Mesenchymal stem cell (in vitro differentiated cells and primary cell): ENCODE data around the gene TOM1.
A peak's percentile ranks its signal among the peaks of the same experiment; 100 is the strongest.

ENCODE experiments used
- DNase-seq: peaks from one replicate; pipeline ENCODE4 v3.0.0-alpha.2; 2013
- H2AFZ ChIP-seq: one replicate; pipeline ENCODE4 v1.6.1; 2013; ENCODE audit warnings: low read depth, mild to moderate bottlenecking, control low read depth, inconsistent platforms, low read length, moderate library complexity
- H2AK5ac ChIP-seq: 2 replicates; pipeline ENCODE4 v1.6.1; 2013; ENCODE audit warnings: low read length, moderate library complexity, mild to moderate bottlenecking, inconsistent platforms; ENCODE audit not compliant: severe bottlenecking
- H2BK120ac ChIP-seq: one replicate; pipeline ENCODE4 v1.6.1; 2013; ENCODE audit warnings: low read depth, mild to moderate bottlenecking, inconsistent platforms, low read length, moderate library complexity
- H2BK12ac ChIP-seq, 2 experiments: one replicate each; pipeline ENCODE4 v1.6.1; 2013; ENCODE audit warnings: inconsistent platforms in 2 of 2, low read length in 2 of 2, mild to moderate bottlenecking in 2 of 2, moderate library complexity in 2 of 2, control low read depth in 1 of 2
- H2BK15ac ChIP-seq: one replicate; pipeline ENCODE4 v1.6.1; 2013; ENCODE audit warnings: mild to moderate bottlenecking, low read depth, inconsistent platforms; ENCODE audit not compliant: poor library complexity, severe bottlenecking
- H2BK5ac ChIP-seq: 2 replicates; pipeline ENCODE4 v1.6.1; 2013; ENCODE audit warnings: low read depth, mild to moderate bottlenecking, low read length, control low read depth, inconsistent platforms; ENCODE audit not compliant: poor library complexity, severe bottlenecking
- H3K14ac ChIP-seq, 2 experiments: one replicate each; pipeline ENCODE4 v1.6.1; 2013; ENCODE audit warnings: inconsistent platforms in 2 of 2, low read length in 2 of 2, control low read depth in 1 of 2, mild to moderate bottlenecking in 1 of 2, moderate library complexity in 1 of 2
- H3K18ac ChIP-seq, 2 experiments: one replicate each; pipeline ENCODE4 v1.6.1; 2013; ENCODE audit warnings: inconsistent platforms in 2 of 2, low read length in 2 of 2, control low read depth in 1 of 2, low read depth in 1 of 2, mild to moderate bottlenecking in 1 of 2
- H3K23ac ChIP-seq, 2 experiments: one replicate each; pipeline ENCODE4 v1.6.1; 2013; ENCODE audit warnings: inconsistent platforms in 2 of 2, low read length in 2 of 2, mild to moderate bottlenecking in 2 of 2, moderate library complexity in 2 of 2, control low read depth in 1 of 2
- H3K27ac ChIP-seq: 2 replicates; pipeline ENCODE4 v1.5.1; 2013; ENCODE audit warnings: mild to moderate bottlenecking, moderate library complexity, low read length, control low read depth, inconsistent platforms; ENCODE audit not compliant: poor library complexity, severe bottlenecking
- H3K27me3 ChIP-seq, 2 experiments: 2 replicates each; pipeline versions ENCODE4 v1.6.1 to v1.7.0; 2013; ENCODE audit warnings: low read length in 2 of 2, mild to moderate bottlenecking in 2 of 2, moderate library complexity in 2 of 2, control low read depth in 1 of 2, inconsistent platforms in 1 of 2; ENCODE audit not compliant: control insufficient read depth in 1 of 2, insufficient read depth in 1 of 2
- H3K36me3 ChIP-seq, 2 experiments: 2 replicates each; pipeline versions ENCODE4 v1.6.1 to v1.7.0; 2013; ENCODE audit warnings: low read length in 2 of 2, control low read depth in 1 of 2, inconsistent platforms in 1 of 2, low read depth in 1 of 2, mild to moderate bottlenecking in 1 of 2; ENCODE audit not compliant: insufficient read depth in 2 of 2, control insufficient read depth in 1 of 2
- H3K4ac ChIP-seq, 2 experiments: one replicate each; pipeline ENCODE4 v1.6.1; 2013; ENCODE audit warnings: inconsistent platforms in 2 of 2, low read length in 2 of 2, mild to moderate bottlenecking in 2 of 2, moderate library complexity in 2 of 2, control low read depth in 1 of 2, low read depth in 1 of 2
- H3K4me1 ChIP-seq: 2 replicates; pipeline ENCODE4 v1.6.1; 2013; ENCODE audit warnings: low read depth, low read length, control low read depth; ENCODE audit not compliant: control insufficient read depth, insufficient read depth
- H3K4me2 ChIP-seq: 2 replicates; pipeline ENCODE4 v1.6.1; 2013; ENCODE audit warnings: low read length, mild to moderate bottlenecking, inconsistent platforms; ENCODE audit not compliant: poor library complexity, severe bottlenecking
- H3K4me3 ChIP-seq, 2 experiments: 2 replicates each; pipeline versions ENCODE4 v1.5.1 to v1.7.0; 2013; ENCODE audit warnings: low read length in 2 of 2, mild to moderate bottlenecking in 2 of 2, control low read depth in 1 of 2, low read depth in 1 of 2; ENCODE audit not compliant: insufficient read depth in 1 of 2
- H3K79me1 ChIP-seq: replicated peaks from 2 replicates; pipeline ENCODE4 v1.6.1; 2013; ENCODE audit warnings: mild to moderate bottlenecking, control low read depth, low read length, inconsistent platforms; ENCODE audit not compliant: poor library complexity, severe bottlenecking
- H3K9ac ChIP-seq: 2 replicates; pipeline ENCODE4 v1.7.0; 2013; ENCODE audit warnings: mild to moderate bottlenecking, low read length, moderate library complexity
- H3K9me3 ChIP-seq: 2 replicates; pipeline ENCODE4 v1.7.0; 2013; ENCODE audit warnings: mild to moderate bottlenecking, low read length; ENCODE audit not compliant: control insufficient read depth
- H4K8ac ChIP-seq: one replicate; pipeline ENCODE4 v1.6.1; 2013; ENCODE audit warnings: inconsistent platforms, mild to moderate bottlenecking, low read length, moderate library complexity
- H4K91ac ChIP-seq: one replicate; pipeline ENCODE4 v1.6.1; 2013; ENCODE audit warnings: mild to moderate bottlenecking, low read length, inconsistent platforms
- WGBS: methylation state at CpG from one replicate; pipeline ENCODE4 v1.1.7; 2013; ENCODE audit warnings: mixed read lengths; 5-methylcytosine and 5-hydroxymethylcytosine counted together

The TOM1 gene

DNA sequence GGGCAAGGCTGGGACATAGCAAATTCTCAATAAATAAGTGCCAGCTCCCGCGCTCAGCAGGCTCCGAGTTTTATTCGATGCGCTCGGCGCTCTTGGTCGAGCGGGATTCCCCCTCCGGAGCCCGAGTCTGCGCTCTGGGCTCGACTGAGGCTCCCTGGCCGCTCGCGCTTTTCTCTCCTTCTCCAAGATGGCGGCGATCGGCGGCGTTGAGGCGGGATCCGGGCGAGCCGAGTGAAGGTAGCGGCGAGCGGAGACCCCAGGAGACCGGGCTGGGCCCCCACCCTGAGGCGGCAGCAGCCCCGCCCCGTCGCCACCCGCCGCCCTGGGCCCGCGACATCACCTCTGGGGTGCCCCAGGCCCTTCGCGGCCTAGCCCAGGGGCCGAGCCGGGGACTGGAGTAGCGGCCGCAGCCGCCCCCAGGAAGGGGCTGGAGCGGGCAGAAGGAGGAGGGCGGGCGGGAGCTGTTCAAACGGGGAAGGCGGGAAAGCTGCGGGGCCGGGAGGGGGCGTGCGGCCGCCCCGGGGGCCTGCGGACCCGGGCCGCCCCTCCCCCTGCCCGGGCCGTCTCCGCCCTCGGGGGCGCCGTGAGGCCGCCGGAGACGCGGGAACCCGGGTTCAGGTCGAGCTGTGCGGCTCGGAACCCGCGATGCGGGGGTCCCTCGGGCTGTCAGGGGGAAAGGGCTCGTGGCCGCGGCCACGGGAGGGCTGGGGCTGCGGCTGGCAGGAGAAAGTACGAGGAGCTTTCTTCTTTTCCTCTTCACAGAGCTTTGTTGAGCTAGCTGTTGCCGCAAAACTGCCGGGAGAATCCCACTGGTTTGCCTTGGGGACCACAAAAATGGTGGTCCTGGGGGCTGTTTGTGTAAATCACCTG is 42.1 kb upstream of the TOM1 start, which contains the start of gene HMGXB4:
TSS of gene HMGXB4 (plus strand) at position 173 of the 870 bp plus-strand sequence. CDS start 4,898 bp downstream, outside the sequence.
- peak within 1 kb of the TSS; percentile 80 for H2AFZ ChIP-seq
- H2BK5ac ChIP-seq, result peak within 1 kb of the TSS; percentile 93
- WGBS, result 1% methylated on average over 68 of the region's 84 CpGs
- H3K4me3 ChIP-seq, result peak within 1 kb of the TSS; percentile 88 to 92
- H3K79me1 ChIP-seq, result peaks cover 4% of the 10 kb centered on the region
- peak within 1 kb of the TSS; percentile 88 for H2BK120ac ChIP-seq
- H2BK12ac ChIP-seq, result peak within 1 kb of the TSS in 1 of 2 experiments; percentile 63
- no peak within 1 kb of the TSS for H2BK15ac ChIP-seq
- peak; percentile 92 for DNase-seq
- peak within 1 kb of the TSS; percentile 94 for H3K9ac ChIP-seq
- peak within 1 kb of the TSS; percentile 84 for H4K8ac ChIP-seq
- H3K18ac ChIP-seq, result peak within 1 kb of the TSS; percentile 85 to 89
- peaks cover 5% of the 10 kb centered on the region for H3K4me1 ChIP-seq
- H3K27ac ChIP-seq, result peak within 1 kb of the TSS; percentile 67
- peak within 1 kb of the TSS; percentile 91 for H4K91ac ChIP-seq
- H3K9me3 ChIP-seq, result no peaks in the 10 kb centered on the region
- peaks cover 5 to 11% of the 10 kb centered on the region in 2 experiments for H3K36me3 ChIP-seq
- H3K14ac ChIP-seq, result peak within 1 kb of the TSS; percentile 59 to 88
- peak within 1 kb of the TSS; percentile 47 for H2AK5ac ChIP-seq
- H3K23ac ChIP-seq, result peak within 1 kb of the TSS; percentile 32 to 69
- no peaks in the 10 kb centered on the region for H3K27me3 ChIP-seq
- H3K4me2 ChIP-seq, result peak within 1 kb of the TSS; percentile 87
- peak within 1 kb of the TSS; percentile 80 to 85 for H3K4ac ChIP-seq

DNA sequence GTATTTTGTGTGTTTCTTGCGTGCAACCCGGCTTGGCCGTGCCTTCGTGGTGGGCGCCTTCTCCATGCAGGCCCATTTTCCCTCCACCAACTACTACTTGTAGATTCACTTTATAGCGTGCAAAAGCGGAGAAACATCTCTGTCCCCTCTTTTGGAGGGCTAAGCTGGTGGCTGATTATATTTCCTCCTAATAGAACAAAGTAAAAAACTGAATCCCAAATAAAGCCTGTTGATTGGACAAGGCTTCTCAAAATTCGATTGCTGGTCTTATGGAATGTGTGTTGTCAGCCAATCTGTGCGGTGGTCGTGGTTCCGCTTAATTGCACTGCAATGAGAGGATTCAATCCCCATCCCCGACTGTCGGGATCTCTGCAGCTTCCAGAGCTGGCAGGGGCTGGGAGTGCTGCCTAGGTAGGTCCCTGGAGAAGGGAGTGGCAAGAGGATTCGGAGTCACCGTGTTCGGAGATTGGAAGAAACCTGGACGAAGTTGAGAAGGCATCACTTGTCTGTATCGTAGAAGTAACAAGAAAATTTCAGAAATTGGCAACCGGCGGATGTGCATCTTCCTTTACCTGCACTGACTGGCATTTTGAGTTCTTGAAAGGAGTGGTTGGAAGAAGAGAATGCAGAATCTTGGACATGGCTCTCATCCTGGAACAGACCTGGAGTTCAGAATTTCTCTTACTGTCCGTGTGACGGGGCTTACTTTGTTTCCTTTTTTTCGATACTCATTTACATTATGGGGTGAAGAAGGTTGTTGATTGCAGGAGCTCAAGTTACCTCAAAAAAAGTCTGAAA is 41.3 kb upstream of the TOM1 start:
- H3K18ac ChIP-seq, result peak overlapping the region; percentile 85 to 89
- peak overlapping the region; percentile 75 for H4K8ac ChIP-seq
- peaks cover 5% of the 10 kb centered on the region for H3K4me1 ChIP-seq
- H3K4me2 ChIP-seq, result peak overlapping the region; percentile 87
- H3K9me3 ChIP-seq, result no peaks in the 10 kb centered on the region
- H3K27ac ChIP-seq, result peak overlapping the region; percentile 67
- peak; percentile 51 for DNase-seq
- WGBS, result 37% methylated on average over 16 of the region's 23 CpGs
- peak overlapping the region; percentile 32 to 69 for H3K23ac ChIP-seq
- peak overlapping the region; percentile 80 for H2AFZ ChIP-seq
- peak overlapping the region; percentile 94 for H3K9ac ChIP-seq
- peak overlapping the region; percentile 88 for H2BK120ac ChIP-seq
- peak overlapping the region; percentile 88 to 92 for H3K4me3 ChIP-seq
- peaks cover 8 to 19% of the 10 kb centered on the region in 2 experiments for H3K36me3 ChIP-seq
- no peaks in the 10 kb centered on the region for H3K27me3 ChIP-seq
- peak overlapping the region in 1 of 2 experiments; percentile 59 for H3K14ac ChIP-seq
- H3K79me1 ChIP-seq, result peaks cover 8% of the 10 kb centered on the region
- H2BK5ac ChIP-seq, result no peak overlapping the region
- H2BK15ac ChIP-seq, result no peak overlapping the region
- H2AK5ac ChIP-seq, result peak overlapping the region; percentile 47
- H2BK12ac ChIP-seq, result peak overlapping the region in 1 of 2 experiments; percentile 63
- peak overlapping the region in 1 of 2 experiments; percentile 85 for H3K4ac ChIP-seq
- no peak overlapping the region for H4K91ac ChIP-seq

DNA sequence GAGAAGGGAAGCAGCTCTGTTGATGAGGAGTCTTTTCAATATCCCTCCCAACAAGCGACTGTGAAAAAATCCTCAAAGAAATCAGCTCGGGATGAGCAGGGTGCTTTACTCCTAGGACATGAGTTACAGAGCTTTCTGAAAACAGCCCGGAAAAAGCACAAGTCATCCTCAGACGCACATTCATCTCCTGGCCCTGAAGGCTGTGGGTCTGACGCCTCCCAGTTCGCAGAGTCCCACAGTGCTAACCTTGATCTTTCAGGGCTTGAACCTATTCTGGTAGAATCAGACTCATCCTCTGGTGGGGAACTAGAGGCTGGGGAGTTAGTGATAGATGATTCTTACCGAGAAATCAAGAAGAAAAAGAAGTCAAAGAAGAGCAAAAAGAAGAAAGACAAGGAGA is 34.7 kb upstream of the TOM1 start:
- Histone ChIP-seq H3K4ac (no peak overlapping the region), H3K14ac (no peak overlapping the region), H3K36me3 (peaks cover 33 to 78% of the 10 kb centered on the region in 2 experiments), H3K18ac (no peak overlapping the region), H2BK12ac (no peak overlapping the region), H3K23ac (no peak overlapping the region), H3K27ac (no peak overlapping the region), H4K8ac (no peak overlapping the region), H2BK15ac (no peak overlapping the region), H3K4me1 (peaks cover 2% of the 10 kb centered on the region), H4K91ac (no peak overlapping the region), H3K27me3 (no peaks in the 10 kb centered on the region), H3K79me1 (peaks cover 36% of the 10 kb centered on the region), H2AFZ (no peak overlapping the region), H3K4me2 (no peak overlapping the region), H2BK5ac (no peak overlapping the region), H2BK120ac (no peak overlapping the region), H2AK5ac (no peak overlapping the region), H3K9me3 (no peaks in the 10 kb centered on the region), H3K9ac (no peak overlapping the region), H3K4me3 (no peak overlapping the region)
- no peak for DNase-seq
- 97% methylated on average over 7 of the region's 7 CpGs for WGBS

DNA sequence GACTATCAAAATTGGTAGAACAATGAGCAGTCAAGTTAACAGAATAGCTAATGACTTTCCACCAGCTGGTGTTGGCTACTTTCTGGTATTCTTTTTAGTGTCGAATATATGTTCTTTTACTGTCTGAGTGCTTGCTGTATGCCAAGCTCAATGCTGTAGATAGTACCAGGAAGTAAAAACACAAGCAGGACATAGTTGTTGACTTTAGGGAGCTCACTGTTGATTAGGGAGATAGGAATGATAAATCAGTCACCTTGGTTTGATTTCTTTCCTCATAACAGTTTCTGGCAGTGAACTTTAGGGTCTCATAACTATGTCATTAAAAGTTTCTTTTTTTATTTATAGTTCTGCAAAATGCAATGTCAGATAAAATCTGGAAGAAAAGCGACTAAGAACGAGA is 33.4 kb upstream of the TOM1 start:
- Histone ChIP-seq H2AFZ (no peak overlapping the region), H3K9ac (no peak overlapping the region), H2BK12ac (no peak overlapping the region), H3K18ac (no peak overlapping the region), H3K27me3 (no peaks in the 10 kb centered on the region), H3K4me3 (no peak overlapping the region), H3K27ac (no peak overlapping the region), H3K23ac (no peak overlapping the region), H3K4me1 (peaks cover 2% of the 10 kb centered on the region), H3K9me3 (no peaks in the 10 kb centered on the region), H2BK15ac (no peak overlapping the region), H2BK120ac (no peak overlapping the region), H3K4me2 (no peak overlapping the region), H2BK5ac (no peak overlapping the region), H4K8ac (no peak overlapping the region), H3K79me1 (peaks cover 41% of the 10 kb centered on the region), H2AK5ac (no peak overlapping the region), H3K4ac (no peak overlapping the region), H3K36me3 (peaks cover 37 to 90% of the 10 kb centered on the region in 2 experiments), H3K14ac (no peak overlapping the region), H4K91ac (no peak overlapping the region)
- DNase-seq, result no peak
- WGBS, result 94% methylated on average over 3 of the region's 3 CpGs
